Skeletal muscle tissue (tissue), 4 donors: Measurements from ENCODE around the gene PXDC1. TPM values are rescaled to one million over a fixed set of nuclear protein-coding genes. Genes with fewer than 3 reads are reported as not detected.
A peak's percentile ranks its signal among the peaks of the same experiment; 100 is the strongest.

Experiments used
- H3K27ac ChIP-seq: one replicate; pipeline ENCODE4 v1.7.0; 2013; ENCODE audit warnings: mild to moderate bottlenecking, low read depth, low read length, inconsistent platforms
- H3K27me3 ChIP-seq, 3 donors: one replicate each; pipeline ENCODE4 v1.7.0; 2013; ENCODE audit warnings: low read length in 3 of 3; ENCODE audit not compliant: control insufficient read depth in 3 of 3, insufficient read depth in 3 of 3
- H3K36me3 ChIP-seq, 3 donors: one replicate each; pipeline ENCODE4 v1.7.0; 2013; ENCODE audit warnings: low read length in 3 of 3; ENCODE audit not compliant: control insufficient read depth in 3 of 3, insufficient read depth in 3 of 3
- H3K4me1 ChIP-seq, 3 donors: one replicate each; pipeline ENCODE4 v1.7.0; 2013; ENCODE audit warnings: low read length in 3 of 3, mild to moderate bottlenecking in 3 of 3; ENCODE audit not compliant: control insufficient read depth in 3 of 3, insufficient read depth in 3 of 3
- H3K4me3 ChIP-seq, 3 donors: one replicate each; pipeline ENCODE4 v1.7.0; 2013; ENCODE audit warnings: low read length in 3 of 3
- H3K9ac ChIP-seq, 3 donors: one replicate each; pipeline ENCODE4 v1.7.0; 2013; ENCODE audit warnings: low read length in 3 of 3, mild to moderate bottlenecking in 3 of 3, moderate library complexity in 2 of 3, low read depth in 1 of 3
- H3K9me3 ChIP-seq, 3 donors: one replicate each; pipeline ENCODE4 v1.7.0; 2013; ENCODE audit warnings: low read length in 3 of 3; ENCODE audit not compliant: control insufficient read depth in 3 of 3
- total RNA-seq: library from RNA; depleted of rRNA; stranded (reverse); fragments of >200 nt; gene quantifications from one replicate; pipeline ENCODE4 v1.2.3, GENCODE V29; 2014
- donor health status: Osteomylitis.

Gene PXDC1, protein sequence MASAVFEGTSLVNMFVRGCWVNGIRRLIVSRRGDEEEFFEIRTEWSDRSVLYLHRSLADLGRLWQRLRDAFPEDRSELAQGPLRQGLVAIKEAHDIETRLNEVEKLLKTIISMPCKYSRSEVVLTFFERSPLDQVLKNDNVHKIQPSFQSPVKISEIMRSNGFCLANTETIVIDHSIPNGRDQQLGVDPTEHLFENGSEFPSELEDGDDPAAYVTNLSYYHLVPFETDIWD
- total RNA-seq, result 14.1 TPM

DNA sequence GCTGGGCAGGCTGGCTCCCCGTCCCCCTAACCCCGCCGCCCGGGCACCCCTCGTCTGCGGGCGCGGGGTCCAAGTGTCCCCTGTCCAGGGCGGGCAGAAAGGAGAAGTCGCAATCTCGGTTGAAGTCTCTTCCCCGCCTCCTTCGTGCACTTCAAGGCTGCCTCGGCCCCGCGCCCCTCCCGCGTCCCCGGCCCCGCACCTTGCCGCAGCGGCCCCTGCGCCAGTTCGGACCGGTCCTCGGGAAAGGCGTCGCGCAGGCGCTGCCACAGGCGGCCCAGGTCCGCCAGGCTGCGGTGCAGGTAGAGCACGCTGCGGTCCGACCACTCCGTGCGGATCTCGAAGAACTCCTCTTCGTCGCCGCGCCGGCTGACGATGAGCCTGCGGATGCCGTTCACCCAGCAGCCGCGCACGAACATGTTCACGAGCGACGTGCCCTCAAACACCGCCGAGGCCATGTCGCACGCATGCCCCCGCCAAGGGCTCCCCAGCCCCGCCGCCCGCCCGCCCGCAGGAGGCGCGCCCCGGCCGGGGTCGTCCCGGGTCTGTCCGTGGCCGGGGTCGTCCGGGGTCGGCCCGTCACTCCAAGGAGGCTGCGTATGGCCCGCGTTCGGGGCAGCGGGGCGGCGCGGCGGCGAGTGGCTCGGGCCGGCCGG lies at the start of gene PXDC1:
TSS of gene PXDC1 (minus strand) at position 637 of the 653 bp plus-strand sequence. CDS start at position 455, 182 bp downstream.
- Histone ChIP-seq H3K36me3 (no peaks in the 10 kb centered on the region), H3K4me1 (peaks cover 33 to 39% (median 34%) of the 10 kb centered on the region in 3 donors), H3K4me3 (peak within 1 kb of the TSS; percentile 72 to 86 (median 85)), H3K27ac (peak within 1 kb of the TSS; percentile 94), H3K27me3 (no peaks in the 10 kb centered on the region), H3K9me3 (no peaks in the 10 kb centered on the region), H3K9ac (peak within 1 kb of the TSS; percentile 76 to 90 (median 85))

DNA sequence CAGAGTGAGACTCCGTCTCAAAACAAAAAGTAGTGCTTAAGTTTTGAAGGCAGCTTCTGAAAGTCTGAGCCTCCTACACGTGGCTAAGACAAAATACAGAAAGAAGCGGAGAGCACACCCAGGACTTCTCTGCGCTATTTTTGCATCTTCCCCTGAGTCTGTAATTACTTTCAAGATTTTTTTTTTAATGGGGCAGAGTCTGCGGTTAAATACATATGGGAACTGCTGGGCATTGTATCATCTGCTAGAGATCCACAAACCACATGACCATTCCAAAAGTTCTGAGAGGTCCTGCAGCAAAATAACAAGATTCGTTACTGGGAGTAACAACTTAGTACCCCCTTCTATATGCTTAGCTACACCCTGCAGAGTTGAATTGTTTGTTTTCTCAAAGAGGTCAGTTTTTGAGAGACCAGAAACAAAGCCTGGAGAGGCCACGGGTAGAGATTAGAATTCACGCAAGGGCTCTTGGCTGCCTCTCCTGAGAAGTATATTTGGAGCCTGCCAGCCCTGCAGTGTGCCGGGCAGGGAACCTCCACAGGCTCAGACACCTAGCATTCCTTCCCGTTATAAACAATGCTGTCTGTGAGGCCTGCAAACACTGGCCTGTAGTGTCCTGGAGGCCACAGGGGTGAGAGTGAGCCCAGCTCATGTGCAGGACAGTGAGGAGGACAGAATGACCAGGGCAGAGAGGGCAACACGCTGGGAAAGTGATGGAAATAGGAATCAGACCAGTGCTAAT lies 49.5 kb upstream of the PXDC1 start:
- peaks cover 3 to 17% (median 17%) of the 10 kb centered on the region in 3 donors for H3K4me1 ChIP-seq
- H3K4me3 ChIP-seq, result peak overlapping the region in 1 of 3 donors; percentile 13
- H3K27me3 ChIP-seq, result no peaks in the 10 kb centered on the region
- H3K27ac ChIP-seq, result peak overlapping the region; percentile 15
- no peak overlapping the region for H3K9ac ChIP-seq
- H3K9me3 ChIP-seq, result no peaks in the 10 kb centered on the region
- no peaks in the 10 kb centered on the region for H3K36me3 ChIP-seq

DNA sequence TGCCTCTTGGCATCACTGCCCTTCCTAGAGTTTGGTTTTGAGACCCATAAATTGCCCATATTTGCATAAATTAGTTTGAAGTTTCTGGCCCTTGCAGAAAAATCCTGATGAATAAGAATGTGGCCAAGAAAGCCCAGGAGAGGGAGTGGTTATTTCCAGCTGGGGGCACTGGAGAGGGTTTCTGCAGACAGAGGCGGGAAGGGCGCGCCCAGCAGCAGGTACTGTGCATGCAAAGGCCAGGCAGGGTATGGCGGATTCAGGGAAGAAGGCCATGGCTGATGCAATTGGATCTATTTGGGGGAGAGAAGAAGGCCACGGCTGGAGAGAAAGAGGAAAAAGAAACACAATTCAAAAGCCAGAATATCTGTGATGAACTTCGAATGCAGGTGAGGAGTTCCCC lies 48.2 kb upstream of the PXDC1 start:
- H3K27ac ChIP-seq, result no peak overlapping the region
- H3K4me1 ChIP-seq, result peaks cover 7 to 17% (median 17%) of the 10 kb centered on the region in 3 donors

DNA sequence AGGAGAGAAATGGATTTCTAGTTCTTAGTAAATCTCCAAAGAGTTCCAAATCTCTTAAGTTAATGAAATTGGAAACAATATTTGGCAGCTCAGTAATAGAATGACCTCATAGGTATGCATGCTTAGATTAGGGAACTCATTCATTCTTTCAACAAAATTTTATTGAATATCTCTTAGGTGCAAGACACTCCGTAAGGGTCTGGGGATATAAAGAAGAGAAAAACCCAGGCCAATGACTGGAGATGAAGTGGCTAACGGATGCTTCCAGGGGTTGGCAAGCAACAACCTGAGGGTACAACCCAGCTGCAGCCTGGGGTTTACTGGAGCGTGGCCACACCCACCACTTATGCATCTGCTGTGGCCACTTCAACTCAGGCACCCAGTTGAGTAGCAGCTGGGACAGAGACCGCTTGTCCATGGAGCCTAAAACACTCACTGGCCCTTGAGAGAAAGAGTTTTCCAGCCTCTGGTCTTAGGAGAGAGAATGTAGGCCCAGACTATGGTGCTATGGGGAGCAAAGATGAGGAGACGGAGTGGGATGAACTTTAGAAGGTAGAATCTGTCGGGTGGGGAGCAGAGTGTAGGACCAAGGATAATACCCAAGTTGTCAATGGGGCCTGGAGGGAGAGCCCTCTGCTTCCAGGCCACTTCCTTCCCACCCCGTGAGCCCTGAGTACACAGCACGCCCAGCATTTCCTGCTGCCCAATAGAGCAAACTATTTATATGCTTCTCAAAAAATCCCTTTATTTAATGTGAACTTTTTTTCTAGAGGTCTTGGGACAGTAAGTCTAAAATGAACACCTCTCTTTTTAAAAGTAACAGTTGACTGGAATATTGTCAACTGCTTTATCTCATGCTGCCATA lies 46.8 kb upstream of the PXDC1 start:
- no peak overlapping the region for H3K27ac ChIP-seq
- no peaks in the 10 kb centered on the region for H3K9me3 ChIP-seq
- H3K9ac ChIP-seq, result no peak overlapping the region
- H3K36me3 ChIP-seq, result no peaks in the 10 kb centered on the region
- no peaks in the 10 kb centered on the region for H3K27me3 ChIP-seq
- H3K4me3 ChIP-seq, result no peak overlapping the region
- H3K4me1 ChIP-seq, result peaks cover 4 to 12% (median 12%) of the 10 kb centered on the region in 3 donors

More for the DNA sequence above, 48.2 kb upstream of the PXDC1 start:
- Histone ChIP-seq H3K36me3 (no peaks in the 10 kb centered on the region), H3K9me3 (no peaks in the 10 kb centered on the region), H3K4me3 (no peak overlapping the region), H3K27me3 (no peaks in the 10 kb centered on the region), H3K9ac (no peak overlapping the region)

DNA sequence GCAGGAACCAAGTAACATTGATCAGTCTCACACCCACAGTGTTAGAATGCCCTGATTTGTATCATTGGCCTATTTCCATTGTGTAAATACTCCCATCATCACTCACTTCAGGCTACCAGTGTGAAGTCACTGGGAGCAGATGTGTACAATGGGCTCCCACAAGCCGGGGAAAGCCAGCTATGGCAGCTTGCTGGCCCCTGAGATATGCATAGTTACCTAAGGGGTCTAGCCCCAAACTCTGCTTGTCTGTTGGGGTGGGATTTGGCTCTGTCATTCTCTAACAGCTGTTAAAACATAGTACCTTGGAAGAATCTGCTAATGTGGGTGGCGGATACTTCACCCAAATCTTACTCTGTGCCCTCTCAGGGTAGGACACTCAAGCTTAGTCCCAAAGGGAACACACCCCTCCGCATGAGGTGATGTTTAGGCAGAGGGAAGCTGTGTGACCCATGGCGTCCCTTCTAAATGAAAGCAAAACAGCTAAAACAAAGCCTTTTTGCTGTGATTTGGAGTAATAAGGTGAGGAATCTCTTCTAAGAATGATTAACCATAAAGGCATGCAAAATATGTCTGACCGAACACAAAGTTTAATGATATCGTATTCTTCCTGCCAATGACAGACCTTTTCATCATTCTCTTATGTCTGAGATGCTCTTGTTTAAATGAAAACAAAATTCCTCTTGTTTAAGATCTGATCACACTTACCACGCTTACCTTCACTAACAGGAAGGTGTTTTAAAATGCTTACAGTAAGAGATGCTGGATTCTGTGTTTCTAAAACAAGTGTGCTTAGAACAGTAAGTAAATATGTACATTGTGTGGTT lies 45.9 kb upstream of the PXDC1 start:
- no peak overlapping the region for H3K4me3 ChIP-seq
- H3K9ac ChIP-seq, result no peak overlapping the region
- no peaks in the 10 kb centered on the region for H3K36me3 ChIP-seq
- H3K27me3 ChIP-seq, result no peaks in the 10 kb centered on the region
- H3K4me1 ChIP-seq, result peaks cover 4 to 12% (median 9%) of the 10 kb centered on the region in 3 donors
- H3K9me3 ChIP-seq, result no peaks in the 10 kb centered on the region
- H3K27ac ChIP-seq, result no peak overlapping the region

DNA sequence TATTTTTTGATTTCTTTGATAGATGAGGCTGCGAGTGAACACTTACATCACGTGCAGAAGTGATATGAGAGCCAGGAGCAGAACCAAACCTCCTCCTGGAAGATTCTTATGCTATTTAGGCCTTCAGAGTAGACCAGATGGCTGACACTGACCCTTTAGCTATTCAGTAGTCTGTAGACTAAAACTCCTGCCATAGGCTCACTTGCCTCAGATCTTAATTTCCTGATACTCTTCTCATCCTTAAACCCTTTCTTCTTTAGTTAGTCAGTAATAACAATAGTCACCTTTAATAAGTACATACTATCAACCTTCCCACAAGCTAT lies 45.2 kb upstream of the PXDC1 start:
- no peak overlapping the region for H3K27ac ChIP-seq
- H3K27me3 ChIP-seq, result no peaks in the 10 kb centered on the region
- H3K9ac ChIP-seq, result no peak overlapping the region

DNA sequence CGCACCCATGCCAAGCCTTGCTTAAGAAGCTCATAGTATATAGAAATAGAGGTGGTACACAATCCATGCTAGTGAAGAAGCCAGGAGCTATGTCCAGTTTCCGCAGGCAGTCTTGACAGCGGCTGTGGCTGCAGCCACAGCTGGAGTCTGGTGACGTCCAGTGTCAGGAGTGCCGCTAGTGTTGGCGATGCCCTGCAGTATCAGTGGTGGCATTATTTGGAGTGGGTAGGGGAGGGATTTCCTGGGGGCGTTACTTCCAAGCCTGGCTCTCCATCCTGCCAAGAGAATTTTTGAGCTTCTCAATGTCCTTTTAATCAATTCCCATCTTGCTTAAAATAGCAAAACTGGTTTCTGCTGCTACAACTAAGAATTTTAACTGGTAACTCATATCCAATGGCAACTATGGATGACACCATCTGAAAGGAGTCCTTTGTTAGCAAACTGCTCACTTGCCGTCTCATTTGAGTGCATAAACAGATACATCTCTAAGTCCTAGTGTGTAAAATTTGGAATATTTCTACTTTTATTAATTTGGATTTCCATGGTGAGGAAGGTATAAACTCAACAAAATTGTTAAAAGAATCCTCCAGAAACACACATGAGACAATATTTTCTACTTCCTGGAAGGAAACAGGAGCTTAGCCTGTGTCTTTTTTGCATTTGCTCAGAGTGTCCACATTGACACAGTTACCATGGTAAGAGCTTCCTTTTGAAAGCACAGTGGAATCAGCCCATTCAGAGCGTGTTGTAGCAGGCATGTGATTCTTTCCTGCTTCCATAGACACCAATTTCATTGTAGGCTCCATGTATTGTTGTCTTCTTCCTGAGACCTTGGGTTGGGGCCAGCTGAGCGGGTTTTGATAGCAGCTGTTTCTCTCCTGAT lies 44.6 kb upstream of the PXDC1 start:
- no peak overlapping the region for H3K9ac ChIP-seq
- H3K9me3 ChIP-seq, result no peaks in the 10 kb centered on the region
- H3K4me1 ChIP-seq, result peaks cover 4 to 6% (median 5%) of the 10 kb centered on the region in 3 donors
- no peaks in the 10 kb centered on the region for H3K27me3 ChIP-seq
- no peak overlapping the region for H3K4me3 ChIP-seq
- H3K27ac ChIP-seq, result no peak overlapping the region
- no peaks in the 10 kb centered on the region for H3K36me3 ChIP-seq

More for the DNA sequence above, 45.2 kb upstream of the PXDC1 start:
- Histone ChIP-seq H3K4me1 (peaks cover 4 to 12% (median 9%) of the 10 kb centered on the region in 3 donors), H3K4me3 (no peak overlapping the region), H3K9me3 (no peaks in the 10 kb centered on the region), H3K36me3 (no peaks in the 10 kb centered on the region)

DNA sequence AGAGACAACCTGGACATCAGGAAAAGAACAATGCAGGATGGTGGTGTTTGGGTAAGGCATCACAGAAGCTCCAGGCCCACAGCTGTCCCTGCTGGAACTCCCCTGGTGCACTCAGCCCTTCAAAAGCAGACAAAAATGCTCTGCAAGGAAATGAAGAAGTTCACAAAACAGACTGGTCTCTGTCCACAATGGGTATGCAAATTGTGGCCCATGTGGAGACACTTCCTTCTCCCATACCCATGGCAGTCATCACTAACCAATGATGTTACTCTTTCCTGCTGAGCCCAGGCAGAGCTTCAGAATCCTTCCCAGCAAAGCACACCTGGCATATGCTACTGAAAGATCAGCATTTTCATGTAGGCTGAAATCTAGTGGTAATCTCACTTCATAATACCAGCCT lies 42.6 kb upstream of the PXDC1 start:
- no peaks in the 10 kb centered on the region for H3K36me3 ChIP-seq
- no peaks in the 10 kb centered on the region for H3K9me3 ChIP-seq
- H3K27me3 ChIP-seq, result no peaks in the 10 kb centered on the region
- H3K27ac ChIP-seq, result no peak overlapping the region
- peaks cover 3 to 4% (median 4%) of the 10 kb centered on the region in 3 donors for H3K4me1 ChIP-seq
- no peak overlapping the region for H3K9ac ChIP-seq
- no peak overlapping the region for H3K4me3 ChIP-seq
